Right lobe of liver (tissue), 4 donors: ENCODE data around the gene EML6.

Experiments used
- CTCF ChIP-seq, 4 donors: fragments of 200-600 bp in 3 of 4; fragments of 450-650 bp in 1 of 4; IDR thresholded peaks; one replicate each; pipeline versions ENCODE4 v1.5.1 to v1.8.0; 2016 to 2022; ENCODE audit warnings: antibody characterized with exemption in 4 of 4, mild to moderate bottlenecking in 2 of 4
- POLR2A ChIP-seq: fragments of 450-650 bp; IDR thresholded peaks from one replicate; pipeline ENCODE4 v1.6.1; 2017; ENCODE audit warnings: antibody characterized with exemption, mild to moderate bottlenecking
- donor health status: DM: no; HTN: no; CAD: no.
- donor health status: DM: no; HTN: no; CAD: no.
- donor health status: DM: no; HTN: yes; CAD: no.

DNA sequence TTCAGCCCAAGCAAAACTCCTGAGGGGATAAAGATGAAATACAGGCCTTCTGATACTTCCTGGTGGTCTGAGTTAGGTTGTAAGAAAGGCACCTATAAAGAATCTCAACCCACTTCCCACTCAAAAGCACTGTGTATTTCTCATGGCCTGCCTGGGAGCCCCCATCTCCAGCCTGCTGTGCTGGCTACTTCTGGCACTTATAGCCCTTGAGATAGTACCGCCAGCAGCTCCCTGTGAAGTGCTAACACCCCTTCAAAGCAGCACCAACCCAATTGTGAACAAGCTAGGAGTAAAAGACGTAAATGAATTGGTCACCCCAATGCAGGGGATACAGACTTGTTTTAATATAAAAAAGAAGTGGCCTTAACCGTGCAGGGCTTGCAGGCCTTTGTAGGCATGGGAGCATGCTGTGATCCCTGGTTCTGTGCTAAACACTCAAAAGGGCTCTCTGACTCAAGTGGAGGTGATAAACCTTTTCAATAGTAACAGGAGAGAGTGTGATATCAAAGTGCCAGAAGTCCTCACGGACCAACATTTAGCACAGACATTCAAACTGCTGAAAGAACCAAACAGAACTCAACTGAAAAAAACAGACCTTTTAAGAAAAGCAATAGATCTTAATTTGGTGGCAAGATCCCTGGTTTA lies 246.0 kb downstream of the EML6 start:
- TF ChIP-seq POLR2A: no peak
- no peak for TF ChIP-seq CTCF (IDR thresholded peaks at IDR 0.05)
